ENCODE results near the gene CHP1. TPM values are rescaled to one million over a fixed set of nuclear protein-coding genes. Genes with fewer than 3 reads are reported as not detected.

Gene CHP1
- total RNA-seq, 2 experiments from 2014 or later, result 31.6 to 34.7 TPM

DNA sequence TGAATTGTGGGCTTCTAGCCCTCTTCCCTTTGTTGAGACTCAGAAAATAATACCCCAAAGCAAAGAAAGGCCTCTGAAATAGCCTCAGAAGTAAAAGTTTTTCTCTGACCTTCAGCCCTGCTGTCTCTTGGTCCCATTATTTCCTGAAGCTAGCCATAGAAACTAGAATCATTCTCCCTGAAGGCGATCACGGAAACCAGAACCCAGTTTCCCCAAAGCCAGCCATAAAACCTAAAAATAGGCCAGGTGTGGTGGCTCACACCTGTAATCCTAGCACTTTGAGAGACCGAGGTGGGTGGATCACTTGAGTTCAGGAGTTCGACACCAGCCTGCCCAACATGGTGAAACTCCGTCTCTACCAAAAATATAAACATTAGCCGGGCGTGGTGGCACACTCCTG lies 27.7 kb upstream of the CHP1 start:
- Mint-ChIP-seq H3K4me3 (no peak overlapping the region), H3K27ac (no peak overlapping the region), H3K27me3 (peaks cover 1% of the 10 kb centered on the region), H3K36me3 (ENCODE audit: low read depth) (no peaks in the 10 kb centered on the region), H3K4me1 (ENCODE audit: low read depth) (no peaks in the 10 kb centered on the region), H3K9me3 (no peaks in the 10 kb centered on the region)
- no peak for DNase-seq
- POLR2A ChIA-PET, result no interaction called here
- CTCF ChIA-PET, result no interaction called here
- TF ChIP-seq, protein P1, sequence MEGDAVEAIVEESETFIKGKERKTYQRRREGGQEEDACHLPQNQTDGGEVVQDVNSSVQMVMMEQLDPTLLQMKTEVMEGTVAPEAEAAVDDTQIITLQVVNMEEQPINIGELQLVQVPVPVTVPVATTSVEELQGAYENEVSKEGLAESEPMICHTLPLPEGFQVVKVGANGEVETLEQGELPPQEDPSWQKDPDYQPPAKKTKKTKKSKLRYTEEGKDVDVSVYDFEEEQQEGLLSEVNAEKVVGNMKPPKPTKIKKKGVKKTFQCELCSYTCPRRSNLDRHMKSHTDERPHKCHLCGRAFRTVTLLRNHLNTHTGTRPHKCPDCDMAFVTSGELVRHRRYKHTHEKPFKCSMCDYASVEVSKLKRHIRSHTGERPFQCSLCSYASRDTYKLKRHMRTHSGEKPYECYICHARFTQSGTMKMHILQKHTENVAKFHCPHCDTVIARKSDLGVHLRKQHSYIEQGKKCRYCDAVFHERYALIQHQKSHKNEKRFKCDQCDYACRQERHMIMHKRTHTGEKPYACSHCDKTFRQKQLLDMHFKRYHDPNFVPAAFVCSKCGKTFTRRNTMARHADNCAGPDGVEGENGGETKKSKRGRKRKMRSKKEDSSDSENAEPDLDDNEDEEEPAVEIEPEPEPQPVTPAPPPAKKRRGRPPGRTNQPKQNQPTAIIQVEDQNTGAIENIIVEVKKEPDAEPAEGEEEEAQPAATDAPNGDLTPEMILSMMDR (IDR thresholded peaks at IDR 0.05), result no peak
- ATAC-seq, result no peak
- intact Hi-C loops (cut with micrococcal nuclease), result no loop called here

DNA sequence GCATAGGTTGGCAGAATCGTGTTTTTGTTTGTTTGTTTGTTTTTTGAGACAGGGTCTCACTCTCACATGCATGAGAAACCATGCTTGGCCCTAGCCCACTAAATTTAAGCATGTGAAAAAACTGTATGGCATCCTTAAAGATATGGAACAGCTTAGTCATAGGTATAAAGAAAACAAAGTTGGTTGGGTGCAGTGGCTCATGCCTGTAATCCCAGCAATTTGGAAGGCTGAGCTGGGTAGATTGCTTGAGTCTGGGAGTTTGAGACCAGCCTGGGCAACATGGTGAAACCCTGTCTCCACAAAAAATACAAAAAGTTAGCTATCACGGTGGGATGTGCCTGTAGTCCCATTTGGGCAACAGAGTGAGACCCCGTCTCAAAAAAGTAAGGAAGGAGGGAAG lies 25.8 kb upstream of the CHP1 start:
- no peak overlapping the region for H3K4me3 Mint-ChIP-seq
- no peak for ATAC-seq
- H3K27ac Mint-ChIP-seq, result no peak overlapping the region
- POLR2A ChIA-PET, result no interaction called here
- intact Hi-C loops (cut with micrococcal nuclease), result no loop called here
- TF ChIP-seq, protein P1 (IDR thresholded peaks at IDR 0.05), result no peak
- H3K4me1 Mint-ChIP-seq (ENCODE audit: low read depth), result no peaks in the 10 kb centered on the region
- H3K9me3 Mint-ChIP-seq, result no peaks in the 10 kb centered on the region
- CTCF ChIA-PET, result no interaction called here
- no peak for DNase-seq
- no peaks in the 10 kb centered on the region for H3K36me3 Mint-ChIP-seq (ENCODE audit: low read depth)
- H3K27me3 Mint-ChIP-seq, result peaks cover 1% of the 10 kb centered on the region

DNA sequence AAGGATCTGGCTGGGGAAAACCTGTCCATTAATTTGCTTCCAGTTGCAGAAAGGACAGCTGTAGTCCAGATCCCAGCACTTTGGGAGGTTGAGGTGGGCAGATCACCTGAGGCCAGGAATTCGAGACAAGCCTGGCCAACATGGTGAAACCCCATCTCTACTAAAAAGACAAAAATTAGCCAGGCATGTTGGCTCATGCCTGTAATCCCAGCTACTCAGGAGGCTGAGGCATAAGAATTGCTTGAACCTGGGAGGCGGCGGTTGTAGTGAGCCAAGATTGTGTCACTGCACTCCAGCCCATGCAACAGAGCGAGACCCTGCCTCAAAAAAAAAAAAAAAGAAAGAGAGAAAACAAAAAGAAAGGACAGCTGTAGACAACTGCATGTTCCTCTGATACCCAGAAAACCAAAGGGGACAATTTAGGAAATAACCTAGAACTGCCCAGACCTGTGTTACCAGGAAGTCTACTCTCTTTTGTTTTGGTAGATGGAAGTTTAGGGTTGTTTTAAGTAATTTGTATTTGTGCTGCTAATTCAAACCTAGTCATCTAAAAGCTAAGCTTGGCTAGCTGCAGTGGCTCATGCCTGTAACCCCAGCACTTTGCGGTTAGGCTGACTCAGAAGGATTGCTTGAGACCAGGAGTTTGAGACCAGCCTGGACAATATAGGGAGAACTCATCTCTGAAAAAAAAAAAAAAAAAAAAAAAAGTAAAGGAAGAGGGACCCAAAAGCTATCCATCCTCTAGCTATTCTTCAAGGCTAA lies 23.2 kb upstream of the CHP1 start:
- Mint-ChIP-seq H3K9me3 (no peaks in the 10 kb centered on the region), H3K36me3 (ENCODE audit: low read depth) (no peaks in the 10 kb centered on the region), H3K27me3 (peaks cover 3% of the 10 kb centered on the region), H3K4me1 (ENCODE audit: low read depth) (no peaks in the 10 kb centered on the region), H3K4me3 (no peak overlapping the region), H3K27ac (no peak overlapping the region)
- ATAC-seq (no peak), DNase-seq (no peak)
- POLR2A ChIA-PET, result no interaction called here
- intact Hi-C loops (cut with micrococcal nuclease), result no loop called here
- TF ChIP-seq, protein P1 (IDR thresholded peaks at IDR 0.05), result no peak
- CTCF ChIA-PET, result no interaction called here

DNA sequence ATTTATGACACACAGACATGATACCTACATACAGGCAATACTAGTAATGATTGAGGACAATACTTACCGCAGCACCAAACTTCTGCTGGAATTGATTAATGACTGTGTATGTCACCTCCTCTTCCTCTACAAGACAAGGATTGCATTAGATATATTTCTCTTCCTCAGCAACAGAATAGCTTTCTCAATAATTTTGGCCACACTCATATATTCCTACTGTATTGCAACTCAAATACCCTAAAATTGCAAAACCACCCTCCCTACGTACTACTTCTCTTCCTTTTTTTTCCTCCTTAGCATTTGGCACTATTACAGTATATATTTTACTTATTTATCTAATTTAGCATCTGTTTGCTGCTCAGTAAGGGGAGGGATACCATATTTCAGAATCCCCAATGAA lies 15.4 kb upstream of the CHP1 start:
- CTCF ChIA-PET, result interaction anchor here (1.1 kb wide), 1 partner anchor 521 kb away, joined by 3 read pairs; the partner anchor contains the start of gene RAD51
- ATAC-seq (no peak), DNase-seq (no peak)
- no peaks in the 10 kb centered on the region for H3K36me3 Mint-ChIP-seq (ENCODE audit: low read depth)
- H3K4me1 Mint-ChIP-seq (ENCODE audit: low read depth), result no peaks in the 10 kb centered on the region
- intact Hi-C loops (cut with micrococcal nuclease), result no loop called here
- no peaks in the 10 kb centered on the region for H3K9me3 Mint-ChIP-seq
- POLR2A ChIA-PET, result interaction anchor here (0.6 kb wide), 1 partner anchor 624 kb away, joined by 3 read pairs; no protein-coding TSS in a partner anchor
- H3K27ac Mint-ChIP-seq, result no peak overlapping the region
- H3K27me3 Mint-ChIP-seq, result peaks cover 9% of the 10 kb centered on the region
- TF ChIP-seq, protein P1 (IDR thresholded peaks at IDR 0.05), result no peak
- H3K4me3 Mint-ChIP-seq, result no peak overlapping the region

DNA sequence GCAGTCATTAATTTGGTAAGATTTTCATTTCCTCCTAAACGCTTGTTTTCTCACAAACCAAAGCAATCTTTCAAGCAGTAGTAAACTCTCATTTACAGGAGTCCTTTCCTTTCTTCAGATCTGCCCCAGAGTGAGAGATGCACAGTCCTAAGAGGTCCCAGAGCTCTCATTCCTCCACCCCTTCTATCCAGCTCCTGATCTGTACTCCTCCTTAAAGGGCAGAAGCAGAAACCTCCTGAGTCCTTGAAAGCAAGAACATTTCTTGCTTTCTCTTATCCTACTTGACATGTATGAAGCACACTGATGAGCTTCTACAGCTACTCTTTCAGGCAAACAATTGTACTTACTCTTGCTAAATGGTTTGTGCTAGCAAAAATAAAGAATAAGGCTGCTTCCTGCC lies 12.2 kb upstream of the CHP1 start:
- DNase-seq (no peak), ATAC-seq (no peak)
- Mint-ChIP-seq H3K27ac (no peak overlapping the region), H3K27me3 (peaks cover 12% of the 10 kb centered on the region), H3K9me3 (no peaks in the 10 kb centered on the region), H3K36me3 (ENCODE audit: low read depth) (no peaks in the 10 kb centered on the region), H3K4me3 (no peak overlapping the region), H3K4me1 (ENCODE audit: low read depth) (no peaks in the 10 kb centered on the region)
- TF ChIP-seq, protein P1 (IDR thresholded peaks at IDR 0.05), result no peak
- intact Hi-C loops (cut with micrococcal nuclease), result no loop called here
- CTCF ChIA-PET, result interaction anchor here (2.5 kb wide), 1 partner anchor 12 kb away, joined by 9 read pairs; the partner anchor contains the start of genes CHP1 and EXD1
- POLR2A ChIA-PET, result no interaction called here
